PC-9 (cell line): ENCODE results near the gene ZNF655. TPM values are rescaled to one million over a fixed set of nuclear protein-coding genes. Genes with fewer than 3 reads are reported as not detected.

Experiments
- BruUV-seq: library from RNA; stranded (reverse); fragments of 400-500 nt; replicated peaks from 2 replicates; lab custom pipeline; 2021; lab: Mats Ljungman, UMichigan
- CTCF ChIA-PET: fragments of 300-600 bp; sonication (Branson Sonifier 250); formaldehyde crosslinking; loops from one replicate; lab custom pipeline; 2022; ENCODE audit warnings: antibody characterized with exemption; lab: Charles Lee
- POLR2A ChIA-PET: fragments of 300-600 bp; sonication (Branson Sonifier 250); formaldehyde crosslinking; loops from one replicate; lab custom pipeline; 2022; ENCODE audit warnings: antibody characterized with exemption; ENCODE audit not compliant: unreplicated experiment; lab: Charles Lee
- DNase-seq, 2 experiments: peaks; one replicate each; pipeline versions ENCODE4 v3.0.0 to v3.0.0-alpha.2; 2015 to 2022; ENCODE audit warnings: mixed read lengths in 1 of 2
- H2AFZ ChIP-seq: fragments of 200-600 bp; sonication (generic); 2 replicates; pipeline ENCODE4 v1.8.1; 2017; ENCODE audit warnings: antibody characterized with exemption
- H3F3A ChIP-seq: fragments of 200-600 bp; sonication (generic); 2 replicates; pipeline ENCODE4 v1.8.1; 2017; ENCODE audit warnings: antibody characterized with exemption, mild to moderate bottlenecking, low read depth; ENCODE audit not compliant: insufficient read depth
- H3K27ac ChIP-seq: fragments of 200-600 bp; sonication (generic); 2 replicates; pipeline ENCODE4 v1.6.1; 2016; ENCODE audit warnings: mixed run types
- H3K27me3 ChIP-seq: fragments of 200-600 bp; sonication (generic); 2 replicates; pipeline ENCODE4 v1.6.1; 2016; ENCODE audit warnings: low read depth, mixed run types; ENCODE audit not compliant: insufficient read depth
- H3K36me3 ChIP-seq: fragments of 200-600 bp; sonication (generic); 2 replicates; pipeline ENCODE4 v1.6.1; 2016; ENCODE audit warnings: low read depth, mixed run types
- H3K4me1 ChIP-seq: fragments of 200-600 bp; sonication (generic); replicated peaks from 2 replicates; pipeline ENCODE4 v1.6.1; 2016; ENCODE audit warnings: mixed run types; ENCODE audit not compliant: insufficient read depth
- H3K4me2 ChIP-seq: fragments of 200-600 bp; sonication (generic); 2 replicates; pipeline ENCODE4 v1.6.1; 2017; ENCODE audit warnings: mixed run types
- H3K4me3 ChIP-seq: fragments of 200-600 bp; sonication (generic); 2 replicates; pipeline ENCODE4 v1.6.1; 2016; ENCODE audit warnings: mixed run types
- H3K79me2 ChIP-seq: fragments of 200-600 bp; sonication (generic); 2 replicates; pipeline ENCODE4 v1.6.1; 2017; ENCODE audit warnings: low read depth, mixed run types
- H3K9me2 ChIP-seq: fragments of 200-600 bp; sonication (generic); 2 replicates; pipeline ENCODE4 v1.8.1; 2017; ENCODE audit warnings: mild to moderate bottlenecking; ENCODE audit not compliant: insufficient read depth
- H3K9me3 ChIP-seq: fragments of 200-600 bp; sonication (generic); 2 replicates; pipeline ENCODE4 v1.8.1; 2016; ENCODE audit warnings: low read depth; ENCODE audit not compliant: insufficient read depth
- H4K20me1 ChIP-seq: fragments of 200-600 bp; sonication (generic); 2 replicates; pipeline ENCODE4 v1.8.1; 2017; ENCODE audit not compliant: insufficient read depth
- EZH2 ChIP-seq: fragments of 200-600 bp; sonication (generic); IDR thresholded peaks from 2 replicates; pipeline ENCODE4 v1.8.0; 2017; ENCODE audit warnings: antibody characterized with exemption, low read depth
- intact Hi-C: fragments of 100-400 bp; cut with micrococcal nuclease; formaldehyde crosslinking; loops from one replicate; pipeline ENCODE4 v1.10.0; 2022; ENCODE audit not compliant: unreplicated experiment
- total RNA-seq: library from RNA; stranded (reverse); gene quantifications from 2 replicates; pipeline ENCODE4 v1.2.3, GENCODE V29; 2021
- TF ChIP-seq, protein P1 (sequence below): fragments of 200-600 bp; sonication (generic); conservative IDR thresholded peaks from 2 replicates; pipeline ENCODE4 v1.6.1; 2017; ENCODE audit warnings: mixed run types, antibody characterized with exemption, mild to moderate bottlenecking, moderate library complexity

Gene ZNF655
- total RNA-seq, 1 experiment from 2014 or later, result 83.0 TPM

DNA sequence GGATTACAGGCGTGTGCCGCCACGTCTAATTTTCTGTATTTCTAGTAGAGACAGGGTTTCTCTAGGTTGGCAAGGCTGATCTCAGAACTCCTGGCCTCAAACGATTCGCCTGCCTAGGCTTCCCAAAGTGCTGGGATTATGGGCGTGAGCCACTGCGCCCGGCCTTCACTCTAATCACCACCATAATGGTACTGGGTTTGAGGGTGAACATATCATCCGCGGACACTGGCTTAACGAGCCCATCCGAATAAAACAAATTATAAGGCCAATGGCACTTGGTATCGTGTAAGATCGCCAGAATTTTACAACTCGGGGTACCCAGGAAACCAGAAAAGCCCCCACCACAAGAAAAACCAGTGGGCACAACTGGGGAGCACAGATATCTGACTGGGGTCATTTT, 7.1 kb upstream of the ZNF655 start:
- Histone ChIP-seq H3K27me3 (no peaks in the 10 kb centered on the region), H2AFZ (peak overlapping the region; percentile 95), H3K4me1 (0 out of 2 replicates have a peak, but pooled peaks cover 9% of the 10 kb centered on the region), H3K9me2 (no peaks in the 10 kb centered on the region), H3K36me3 (0 out of 2 replicates have a peak, but pooled peaks cover 4% of the 10 kb centered on the region), H3F3A (peaks cover 6% of the 10 kb centered on the region), H4K20me1 (no peaks in the 10 kb centered on the region), H3K4me2 (peak overlapping the region; percentile 83), H3K27ac (no peak overlapping the region), H3K4me3 (peak overlapping the region; percentile 78), H3K9me3 (no peaks in the 10 kb centered on the region), H3K79me2 (peaks cover 18% of the 10 kb centered on the region)
- intact Hi-C loops, result no loop called here
- ChIA-PET CTCF (interaction anchor here (0.6 kb wide), 1 partner anchor 24 kb away, joined by 4 read pairs; no protein-coding TSS in a partner anchor), POLR2A (no interaction called here)
- no TSS peak for BruUV-seq
- DNase-seq, result no peak
- TF ChIP-seq, protein P1, sequence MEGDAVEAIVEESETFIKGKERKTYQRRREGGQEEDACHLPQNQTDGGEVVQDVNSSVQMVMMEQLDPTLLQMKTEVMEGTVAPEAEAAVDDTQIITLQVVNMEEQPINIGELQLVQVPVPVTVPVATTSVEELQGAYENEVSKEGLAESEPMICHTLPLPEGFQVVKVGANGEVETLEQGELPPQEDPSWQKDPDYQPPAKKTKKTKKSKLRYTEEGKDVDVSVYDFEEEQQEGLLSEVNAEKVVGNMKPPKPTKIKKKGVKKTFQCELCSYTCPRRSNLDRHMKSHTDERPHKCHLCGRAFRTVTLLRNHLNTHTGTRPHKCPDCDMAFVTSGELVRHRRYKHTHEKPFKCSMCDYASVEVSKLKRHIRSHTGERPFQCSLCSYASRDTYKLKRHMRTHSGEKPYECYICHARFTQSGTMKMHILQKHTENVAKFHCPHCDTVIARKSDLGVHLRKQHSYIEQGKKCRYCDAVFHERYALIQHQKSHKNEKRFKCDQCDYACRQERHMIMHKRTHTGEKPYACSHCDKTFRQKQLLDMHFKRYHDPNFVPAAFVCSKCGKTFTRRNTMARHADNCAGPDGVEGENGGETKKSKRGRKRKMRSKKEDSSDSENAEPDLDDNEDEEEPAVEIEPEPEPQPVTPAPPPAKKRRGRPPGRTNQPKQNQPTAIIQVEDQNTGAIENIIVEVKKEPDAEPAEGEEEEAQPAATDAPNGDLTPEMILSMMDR, result no peak
- no peak for TF ChIP-seq EZH2

DNA sequence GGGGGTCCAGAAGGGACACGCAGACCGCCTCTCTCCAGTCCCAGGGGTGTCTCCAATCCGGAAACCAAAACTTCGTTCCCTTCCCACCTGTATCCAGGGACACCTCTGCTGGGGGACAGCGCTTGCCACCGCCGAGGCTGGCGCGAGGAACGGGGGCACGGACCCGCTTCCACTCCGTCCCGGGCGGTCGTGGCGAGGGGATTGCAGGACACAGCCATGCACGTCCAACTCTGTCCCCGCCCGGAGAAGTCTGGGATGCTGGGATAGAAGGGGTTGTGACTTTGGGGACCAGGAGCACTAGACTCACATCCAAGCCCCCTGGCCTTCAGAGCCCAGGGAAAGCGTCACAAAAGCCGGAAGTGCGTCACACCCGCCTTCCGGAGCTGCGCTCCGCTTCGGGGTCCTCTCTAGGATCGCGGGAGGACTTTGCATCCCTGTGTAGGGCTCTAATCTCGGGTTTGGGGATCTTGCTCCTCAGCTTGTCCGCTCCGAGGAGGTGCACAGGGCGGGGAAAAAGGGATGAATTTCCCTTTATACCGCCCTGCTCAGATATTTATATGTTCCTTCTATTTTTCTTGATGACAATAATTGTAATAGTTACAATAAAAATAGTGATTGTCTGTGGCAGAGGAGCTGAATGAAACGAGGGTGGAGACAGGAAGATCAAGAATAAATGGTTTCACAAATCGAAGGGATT, 6.5 kb upstream of the ZNF655 start, which contains the start of gene FAM200A:
Gene FAM200A (minus strand): TSS at position 348 of the 697 bp plus-strand sequence. CDS start 3,707 bp downstream, outside the sequence.
- ChIA-PET CTCF (no interaction called here), POLR2A (interaction anchor here (0.6 to 0.7 kb wide), 4 partner anchors 13 to 1102 kb away, joined by 3 to 9 read pairs (median 6); no protein-coding TSS in a partner anchor)
- H3K4me1 ChIP-seq, result 0 out of 2 replicates have a peak, but pooled peaks cover 9% of the 10 kb centered on the region
- 0 out of 2 replicates have a peak, but pooled peaks cover 4% of the 10 kb centered on the region for H3K36me3 ChIP-seq
- no peaks in the 10 kb centered on the region for H4K20me1 ChIP-seq
- H3K27ac ChIP-seq, result 0 out of 2 replicates have a peak within 1 kb of the TSS, but pooled peaks have one; percentile 11
- intact Hi-C loops, result no loop called here
- peaks cover 10% of the 10 kb centered on the region for H3F3A ChIP-seq
- peaks cover 18% of the 10 kb centered on the region for H3K79me2 ChIP-seq
- DNase-seq, result peak; percentile 75 to 80
- no peaks in the 10 kb centered on the region for H3K9me3 ChIP-seq
- H3K4me2 ChIP-seq, result peak within 1 kb of the TSS; percentile 83
- peak within 1 kb of the TSS; percentile 78 for H3K4me3 ChIP-seq
- no peak for TF ChIP-seq EZH2
- TF ChIP-seq, protein P1, result no peak
- BruUV-seq, result TSS peak; percentile 83
- H3K9me2 ChIP-seq, result no peaks in the 10 kb centered on the region
- H3K27me3 ChIP-seq, result no peaks in the 10 kb centered on the region
- peak within 1 kb of the TSS; percentile 95 for H2AFZ ChIP-seq

DNA sequence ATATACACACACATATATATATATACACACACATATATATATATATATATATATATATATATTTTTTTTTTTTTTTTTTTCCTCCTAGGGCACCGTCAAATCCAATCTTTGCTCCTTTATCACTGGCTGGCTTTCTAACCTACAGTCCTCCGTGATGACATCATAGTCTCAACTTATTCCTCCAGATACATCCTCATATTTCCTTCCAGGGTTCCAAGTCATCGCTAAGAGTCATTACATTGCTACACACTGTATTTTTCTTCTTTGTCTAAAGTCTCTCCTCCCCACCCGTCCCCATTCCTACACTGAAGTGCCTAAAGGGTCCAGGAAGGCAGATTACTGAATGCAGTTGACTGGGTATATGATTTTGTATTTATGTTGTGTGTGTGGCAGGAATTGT, 5.4 kb upstream of the ZNF655 start:
- Histone ChIP-seq H3K9me2 (no peaks in the 10 kb centered on the region), H3F3A (peaks cover 17% of the 10 kb centered on the region), H3K27ac (no peak overlapping the region), H3K79me2 (peaks cover 18% of the 10 kb centered on the region), H3K36me3 (no peaks in the 10 kb centered on the region), H3K4me2 (no peak overlapping the region), H3K4me3 (no peak overlapping the region), H3K9me3 (no peaks in the 10 kb centered on the region), H2AFZ (no peak overlapping the region), H4K20me1 (no peaks in the 10 kb centered on the region), H3K4me1 (0 out of 2 replicates have a peak, but pooled peaks cover 9% of the 10 kb centered on the region), H3K27me3 (no peaks in the 10 kb centered on the region)
- TF ChIP-seq, protein P1, result no peak
- no peak for TF ChIP-seq EZH2
- intact Hi-C loops, result no loop called here
- POLR2A ChIA-PET, result no interaction called here
- BruUV-seq, result no TSS peak
- no peak for DNase-seq
- CTCF ChIA-PET, result no interaction called here
